ENCODE measurements around the gene LRCH1. TPM values are rescaled to one million over a fixed set of nuclear protein-coding genes. Genes with fewer than 3 reads are reported as not detected.

The LRCH1 gene
- total and polyA plus RNA-seq, 10 of the 15 experiments (the other 5 are each of a cell fraction or from before 2014, with no cell fraction given): 5.3 to 48.9 (median 14.4) TPM

DNA sequence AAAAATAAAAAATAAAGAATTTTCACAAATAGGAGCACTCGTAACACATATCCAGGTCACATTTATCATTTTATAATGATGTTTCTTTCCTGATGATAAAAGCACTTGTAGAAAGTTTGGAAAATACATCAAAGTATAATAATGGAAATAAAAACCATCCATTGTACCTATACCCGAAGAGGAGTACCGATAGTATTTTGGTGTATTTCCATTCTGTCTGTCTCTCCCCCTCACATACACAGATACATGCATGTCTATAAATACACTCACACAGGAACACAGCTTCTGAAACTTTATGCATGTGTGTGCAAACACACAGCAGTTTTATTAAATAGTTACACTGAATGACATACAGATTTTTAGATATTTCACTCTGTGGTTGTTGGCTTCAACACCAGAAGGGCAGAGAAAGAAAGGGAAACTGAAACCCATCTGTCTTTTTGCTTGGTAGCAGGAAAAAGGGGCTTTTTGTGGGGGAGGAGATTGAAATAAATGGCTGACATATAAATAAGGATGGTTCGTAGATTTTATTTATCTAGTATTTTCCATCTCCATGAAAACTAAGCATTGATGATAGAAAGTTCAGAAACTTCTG, 114.8 kb downstream of the LRCH1 start:
- ChIA-PET POLR2A (interaction anchor here (1.0 to 2.0 kb wide), 9 partner anchors 8 to 114 kb away, joined by 3 to 9 read pairs (median 3); partner anchors contain the start of gene LRCH1), CTCF (interaction anchor here (0.6 to 2.7 kb wide), 12 partner anchors 9 to 116 kb away, joined by 3 to 14 read pairs (median 4); no protein-coding TSS in a partner anchor), RAD21 (ENCODE audit: unreplicated experiment) (interaction anchor here (0.8 to 6.7 kb wide), 21 partner anchors 10 to 117 kb away, joined by 3 to 46 read pairs (median 7); no protein-coding TSS in a partner anchor), SMC1A (ENCODE audit: uncharacterized antibody, unreplicated experiment) (interaction anchor here (1.0 to 18.5 kb wide), 24 partner anchors 7 to 116 kb away, joined by 3 to 456 read pairs (median 8); no protein-coding TSS in a partner anchor)
- intact Hi-C loops (cut with micrococcal nuclease; ENCODE audit: unreplicated experiment) (loop anchor here (5.0 kb wide), 2 partner anchors 60 to 115 kb away; partner anchors contain the start of gene LRCH1), in situ Hi-C loops (cut with MboI) (no loop called here)
- H3K9ac ChIP-seq (ENCODE audit: control insufficient read depth, insufficient read depth, low read length): peak overlapping the region; percentile 70
- WGBS (ENCODE audit: insufficient coverage, insufficient replicate concordance, low lambda C conversion rate, missing lambda C conversion rate): 29% methylated on average over 4 of the region's 4 CpGs
- H3K27ac ChIP-seq (ENCODE audit: control insufficient read depth, insufficient read depth): peak overlapping the region; percentile 91
- H3K36me3 ChIP-seq (ENCODE audit: control insufficient read depth in 2 of 2, insufficient read depth in 2 of 2, low read length in 1 of 2): peaks cover 5 to 17% of the 10 kb centered on the region in 2 experiments; a peak in 3 of 4 replicates
- H3K4me2 ChIP-seq (ENCODE audit: control insufficient read depth, insufficient read depth): peak overlapping the region; percentile 97
- peak overlapping the region; percentile 33; the same call in 1 of the 2 replicates for H2AFZ ChIP-seq (ENCODE audit: control insufficient read depth, low read depth, low read length)
- H3K4me1 ChIP-seq (ENCODE audit: control insufficient read depth, insufficient read depth, low read length): peaks cover 36% of the 10 kb centered on the region
- no peak for FAIRE-seq
- H3K79me2 ChIP-seq (ENCODE audit: control insufficient read depth, insufficient read depth, low read length): peaks cover 82% of the 10 kb centered on the region
- ATAC-seq: peak; percentile 73
- H3K4me3 ChIP-seq: peak overlapping the region; percentile 66
- no peaks in the 10 kb centered on the region for H3K9me3 ChIP-seq (replicated peaks; ENCODE audit: control insufficient read depth, insufficient read depth, low read length)
- no peak for DNase-seq (ENCODE audit: low read depth, low spot score)
- H4K20me1 ChIP-seq (ENCODE audit: control insufficient read depth, insufficient read depth): no peaks in the 10 kb centered on the region
- no TSS peak for BruUV-seq (replicated peaks)
- H3K27me3 ChIP-seq (replicated peaks in 1 of 2; ENCODE audit: control insufficient read depth in 2 of 2, insufficient read depth in 2 of 2, low read length in 1 of 2): no peaks in the 10 kb centered on the region
- TF ChIP-seq ZZZ3 (IDR thresholded peaks at IDR 0.05; ENCODE audit: control insufficient read depth, insufficient read length, low read depth) (no peak), IRF4 (IDR thresholded peaks at IDR 0.05; ENCODE audit: low read depth, low read length) (0 out of 2 replicates have a peak, but pooled peaks have one; percentile 26), MTA2 (IDR thresholded peaks at IDR 0.05; ENCODE audit: low read depth) (no peak), DPF2 (IDR thresholded peaks at IDR 0.05) (peak; percentile 46), NFXL1 (IDR thresholded peaks at IDR 0.05; ENCODE audit: borderline replicate concordance) (no peak), NBN (IDR thresholded peaks at IDR 0.05) (0 out of 2 replicates have a peak, but pooled peaks have one; percentile 55), FOXK2 (IDR thresholded peaks at IDR 0.05) (no peak), RCOR1 (conservative IDR thresholded peaks at IDR 0.05; ENCODE audit: low read depth, low read length) (no peak), BRCA1 (IDR thresholded peaks at IDR 0.05; ENCODE audit: low read depth, low read length) (no peak), ETV6 (conservative IDR thresholded peaks at IDR 0.05 in 1 of 2, IDR thresholded peaks at IDR 0.05 in 1 of 2; ENCODE audit: borderline replicate concordance in 1 of 2, low read depth in 1 of 2) (peak in 1 of 2 experiments; percentile 10; a peak in 1 of 4 replicates), RAD51 (IDR thresholded peaks at IDR 0.05) (no peak), ATF7 (IDR thresholded peaks at IDR 0.05; ENCODE audit: low read depth) (peak; percentile 44), PAX8 (IDR thresholded peaks at IDR 0.05) (no peak), BHLHE40 (IDR thresholded peaks at IDR 0.05; ENCODE audit: borderline replicate concordance in 1 of 2, low read depth in 2 of 2, low read length in 1 of 2) (no peak), NRF1 (conservative IDR thresholded peaks at IDR 0.05; ENCODE audit: low read depth, low read length) (no peak), TBL1XR1 (IDR thresholded peaks at IDR 0.05; ENCODE audit: low read depth, low read length) (no peak)
- TF ChIP-seq, protein P1, sequence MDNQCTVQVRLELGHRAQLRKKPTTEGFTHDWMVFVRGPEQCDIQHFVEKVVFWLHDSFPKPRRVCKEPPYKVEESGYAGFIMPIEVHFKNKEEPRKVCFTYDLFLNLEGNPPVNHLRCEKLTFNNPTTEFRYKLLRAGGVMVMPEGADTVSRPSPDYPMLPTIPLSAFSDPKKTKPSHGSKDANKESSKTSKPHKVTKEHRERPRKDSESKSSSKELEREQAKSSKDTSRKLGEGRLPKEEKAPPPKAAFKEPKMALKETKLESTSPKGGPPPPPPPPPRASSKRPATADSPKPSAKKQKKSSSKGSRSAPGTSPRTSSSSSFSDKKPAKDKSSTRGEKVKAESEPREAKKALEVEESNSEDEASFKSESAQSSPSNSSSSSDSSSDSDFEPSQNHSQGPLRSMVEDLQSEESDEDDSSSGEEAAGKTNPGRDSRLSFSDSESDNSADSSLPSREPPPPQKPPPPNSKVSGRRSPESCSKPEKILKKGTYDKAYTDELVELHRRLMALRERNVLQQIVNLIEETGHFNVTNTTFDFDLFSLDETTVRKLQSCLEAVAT (IDR thresholded peaks at IDR 0.05): peak; percentile 61
- TF ChIP-seq, protein P2, sequence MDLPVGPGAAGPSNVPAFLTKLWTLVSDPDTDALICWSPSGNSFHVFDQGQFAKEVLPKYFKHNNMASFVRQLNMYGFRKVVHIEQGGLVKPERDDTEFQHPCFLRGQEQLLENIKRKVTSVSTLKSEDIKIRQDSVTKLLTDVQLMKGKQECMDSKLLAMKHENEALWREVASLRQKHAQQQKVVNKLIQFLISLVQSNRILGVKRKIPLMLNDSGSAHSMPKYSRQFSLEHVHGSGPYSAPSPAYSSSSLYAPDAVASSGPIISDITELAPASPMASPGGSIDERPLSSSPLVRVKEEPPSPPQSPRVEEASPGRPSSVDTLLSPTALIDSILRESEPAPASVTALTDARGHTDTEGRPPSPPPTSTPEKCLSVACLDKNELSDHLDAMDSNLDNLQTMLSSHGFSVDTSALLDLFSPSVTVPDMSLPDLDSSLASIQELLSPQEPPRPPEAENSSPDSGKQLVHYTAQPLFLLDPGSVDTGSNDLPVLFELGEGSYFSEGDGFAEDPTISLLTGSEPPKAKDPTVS (IDR thresholded peaks at IDR 0.05; ENCODE audit: low read depth, low read length): no peak
- TF ChIP-seq, protein P3, sequence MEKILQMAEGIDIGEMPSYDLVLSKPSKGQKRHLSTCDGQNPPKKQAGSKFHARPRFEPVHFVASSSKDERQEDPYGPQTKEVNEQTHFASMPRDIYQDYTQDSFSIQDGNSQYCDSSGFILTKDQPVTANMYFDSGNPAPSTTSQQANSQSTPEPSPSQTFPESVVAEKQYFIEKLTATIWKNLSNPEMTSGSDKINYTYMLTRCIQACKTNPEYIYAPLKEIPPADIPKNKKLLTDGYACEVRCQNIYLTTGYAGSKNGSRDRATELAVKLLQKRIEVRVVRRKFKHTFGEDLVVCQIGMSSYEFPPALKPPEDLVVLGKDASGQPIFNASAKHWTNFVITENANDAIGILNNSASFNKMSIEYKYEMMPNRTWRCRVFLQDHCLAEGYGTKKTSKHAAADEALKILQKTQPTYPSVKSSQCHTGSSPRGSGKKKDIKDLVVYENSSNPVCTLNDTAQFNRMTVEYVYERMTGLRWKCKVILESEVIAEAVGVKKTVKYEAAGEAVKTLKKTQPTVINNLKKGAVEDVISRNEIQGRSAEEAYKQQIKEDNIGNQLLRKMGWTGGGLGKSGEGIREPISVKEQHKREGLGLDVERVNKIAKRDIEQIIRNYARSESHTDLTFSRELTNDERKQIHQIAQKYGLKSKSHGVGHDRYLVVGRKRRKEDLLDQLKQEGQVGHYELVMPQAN (conservative IDR thresholded peaks at IDR 0.05): no peak

Measured in GM12878 (cell line).